AG04450 (cell line): ENCODE measurements around the gene EPAS1. TPM values are rescaled to one million over a fixed set of nuclear protein-coding genes. Genes with fewer than 3 reads are reported as not detected.

Experiments used
- CTCF ChIA-PET: fragments of 300-600, 350-600 bp; formaldehyde crosslinking; extraction: SDS; loops from one replicate; lab custom pipeline; 2022; ENCODE audit warnings: antibody characterized with exemption, inconsistent platforms; lab: Charles Lee
- POLR2A ChIA-PET: fragments of 350-600 bp; formaldehyde crosslinking; extraction: SDS; loops from one replicate; lab custom pipeline; 2021; ENCODE audit warnings: antibody characterized with exemption, inconsistent platforms; lab: Yijun Ruan, JAX
- DNase-seq: peaks from one replicate; pipeline ENCODE4 v3.0.0-alpha.2; 2011; ENCODE audit warnings: low read depth, low spot score
- H3K27ac ChIP-seq: one replicate; pipeline ENCODE4 v1.5.1; 2012; ENCODE audit warnings: low read depth, low read length, control low read depth
- H3K27me3 ChIP-seq: one replicate; pipeline ENCODE4 v1.6.0; 2012; ENCODE audit warnings: low read length; ENCODE audit not compliant: control insufficient read depth, insufficient read depth
- H3K4me3 ChIP-seq: 2 replicates; pipeline ENCODE4 v1.5.1; 2011; ENCODE audit warnings: mild to moderate bottlenecking, low read depth, low read length, control low read depth
- H3K9me3 ChIP-seq: 2 replicates; pipeline ENCODE4 v1.5.1; 2012; ENCODE audit warnings: low read length; ENCODE audit not compliant: control insufficient read depth, insufficient read depth
- CTCF ChIP-seq: IDR thresholded peaks from 2 replicates; pipeline ENCODE4 v1.5.1; 2011; ENCODE audit warnings: low read depth, low read length, control low read depth, inconsistent platforms
- polyA plus RNA-seq: library from polyadenylated mRNA; depleted of rRNA; stranded (reverse); fragments of >200 nt; gene quantifications from 2 replicates; pipeline ENCODE4 v1.2.3, GENCODE V29; 2011

EPAS1 gene
- polyA plus RNA-seq, 1 experiment = 506 TPM

GRCh38 chr2:46383784-46384456 lies 86.7 kb downstream of the EPAS1 start:
- ChIA-PET POLR2A (no interaction called here), CTCF (no interaction called here)
- no peak for DNase-seq

GRCh38 chr2:46384457-46384815 lies 87.2 kb downstream of the EPAS1 start:
- ChIA-PET CTCF (no interaction called here), POLR2A (interaction anchor here (0.5 kb wide), 1 partner anchor 1097 kb away, joined by 7 read pairs; no protein-coding TSS in a partner anchor)
- Histone ChIP-seq H3K9me3 (no peaks in the 10 kb centered on the region; the same call in 1 of the 2 replicates), H3K27me3 (no peaks in the 10 kb centered on the region), H3K27ac (no peak overlapping the region), H3K4me3 (no peak overlapping the region)
- no peak for TF ChIP-seq CTCF
- DNase-seq = no peak

More at GRCh38 chr2:46383784-46384456, 86.7 kb downstream of the EPAS1 start:
- no peak for TF ChIP-seq CTCF
- H3K9me3 ChIP-seq = no peaks in the 10 kb centered on the region; the same call in 1 of the 2 replicates
- H3K4me3 ChIP-seq = no peak overlapping the region
- H3K27ac ChIP-seq = no peak overlapping the region
- no peaks in the 10 kb centered on the region for H3K27me3 ChIP-seq

GRCh38 chr2:46385786-46386577 lies 88.8 kb downstream of the EPAS1 start:
- TF ChIP-seq CTCF = no peak
- no peak for DNase-seq
- no peaks in the 10 kb centered on the region; the same call in 1 of the 2 replicates for H3K9me3 ChIP-seq
- H3K27me3 ChIP-seq = no peaks in the 10 kb centered on the region
- CTCF ChIA-PET = interaction anchor here (0.9 to 1.4 kb wide), 3 partner anchors 76 to 393 kb away, joined by 4 to 5 read pairs (median 4); no protein-coding TSS in a partner anchor
- H3K27ac ChIP-seq = no peak overlapping the region
- POLR2A ChIA-PET = no interaction called here
- H3K4me3 ChIP-seq = no peak overlapping the region

GRCh38 chr2:46386763-46387162 lies 89.6 kb downstream of the EPAS1 start:
- no peak for TF ChIP-seq CTCF

More at GRCh38 chr2:46386763-46387162, 89.6 kb downstream of the EPAS1 start:
- Histone ChIP-seq H3K27ac (no peak overlapping the region), H3K9me3 (no peaks in the 10 kb centered on the region; the same call in 1 of the 2 replicates), H3K4me3 (no peak overlapping the region), H3K27me3 (no peaks in the 10 kb centered on the region)
- DNase-seq = no peak
- ChIA-PET POLR2A (no interaction called here), CTCF (interaction anchor here (0.9 to 1.4 kb wide), 3 partner anchors 76 to 394 kb away, joined by 4 to 5 read pairs (median 4); no protein-coding TSS in a partner anchor)
